Parathyroid adenoma (tissue), 2 donors: ENCODE data around the gene MYEOV.

Source experiments
- H2AFZ ChIP-seq: fragments of 300-600 bp; sonication (generic); one replicate; pipeline ENCODE4 v1.7.0; 2017; ENCODE audit warnings: antibody characterized with exemption, mild to moderate bottlenecking
- H3K27ac ChIP-seq: fragments of 300-600 bp; sonication (generic); one replicate; pipeline ENCODE4 v1.7.0; 2017
- H3K27me3 ChIP-seq: fragments of 300-600 bp; sonication (generic); one replicate; pipeline ENCODE4 v1.7.0; 2017; ENCODE audit warnings: low read length; ENCODE audit not compliant: control insufficient read depth, insufficient read depth
- H3K36me3 ChIP-seq: fragments of 300-600 bp; sonication (generic); one replicate; pipeline ENCODE4 v1.7.0; 2017; ENCODE audit warnings: low read length; ENCODE audit not compliant: control insufficient read depth, insufficient read depth
- H3K4me1 ChIP-seq: fragments of 300-600 bp; sonication (generic); one replicate; pipeline ENCODE4 v1.7.0; 2017; ENCODE audit warnings: control low read depth
- H3K4me2 ChIP-seq: fragments of 300-600 bp; sonication (generic); one replicate; pipeline ENCODE4 v1.7.0; 2017; ENCODE audit warnings: low read length
- H3K4me3 ChIP-seq: fragments of 300-600 bp; sonication (generic); one replicate; pipeline ENCODE4 v1.7.0; 2017; ENCODE audit warnings: low read depth, low read length
- H3K79me2 ChIP-seq: fragments of 300-600 bp; sonication (generic); one replicate; pipeline ENCODE4 v1.7.0; 2017; ENCODE audit warnings: control low read depth
- H3K9ac ChIP-seq: fragments of 300-600 bp; sonication (generic); one replicate; pipeline ENCODE4 v1.7.0; 2017; ENCODE audit warnings: mild to moderate bottlenecking
- H3K9me3 ChIP-seq: fragments of 300-600 bp; sonication (generic); one replicate; pipeline ENCODE4 v1.7.0; 2017; ENCODE audit warnings: low read length; ENCODE audit not compliant: control insufficient read depth
- TF ChIP-seq, protein P1 (sequence below): fragments of 300-600 bp; sonication (generic); IDR thresholded peaks from one replicate; pipeline ENCODE4 v1.7.0; 2017; ENCODE audit warnings: antibody characterized with exemption, mild to moderate bottlenecking
- donor health status: primary hyperparathyroidism.

Gene MYEOV

DNA sequence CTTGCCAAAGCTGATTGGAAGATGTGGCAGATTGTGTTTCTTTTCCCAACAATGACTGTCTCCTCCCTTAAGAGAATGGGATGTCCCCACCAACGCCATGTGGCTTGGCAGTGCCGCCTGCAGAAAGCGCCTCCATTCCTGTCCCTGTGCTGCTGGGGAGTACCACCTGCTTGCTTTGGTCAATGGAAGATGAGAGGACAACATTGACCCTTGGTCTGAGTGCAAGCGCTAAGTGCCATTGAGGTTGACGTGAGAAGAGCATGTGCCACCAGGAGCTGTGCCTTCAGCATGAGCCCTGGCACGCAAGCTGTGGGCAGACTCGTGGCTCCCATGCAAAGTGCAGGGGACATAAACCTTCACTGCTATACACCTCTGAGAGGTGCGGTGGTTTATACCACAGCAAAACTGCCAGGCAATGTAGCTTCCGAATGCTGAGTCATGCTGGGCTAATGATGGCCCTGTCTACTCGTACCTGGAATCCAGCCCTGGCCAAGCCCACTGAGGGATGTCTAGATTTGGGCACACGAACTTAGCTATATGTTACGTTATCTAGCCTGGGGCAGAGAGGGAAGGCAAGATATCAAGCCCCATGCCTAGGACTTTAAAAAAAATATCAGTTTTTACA lies 41.9 kb downstream of the MYEOV start:
- Histone ChIP-seq H3K27me3 (no peaks in the 10 kb centered on the region), H3K9me3 (no peaks in the 10 kb centered on the region), H3K4me3 (no peak overlapping the region), H2AFZ (no peak overlapping the region), H3K4me2 (no peak overlapping the region), H3K4me1 (no peaks in the 10 kb centered on the region), H3K79me2 (no peaks in the 10 kb centered on the region), H3K36me3 (no peaks in the 10 kb centered on the region), H3K9ac (no peak overlapping the region), H3K27ac (no peak overlapping the region)
- TF ChIP-seq, protein P1, sequence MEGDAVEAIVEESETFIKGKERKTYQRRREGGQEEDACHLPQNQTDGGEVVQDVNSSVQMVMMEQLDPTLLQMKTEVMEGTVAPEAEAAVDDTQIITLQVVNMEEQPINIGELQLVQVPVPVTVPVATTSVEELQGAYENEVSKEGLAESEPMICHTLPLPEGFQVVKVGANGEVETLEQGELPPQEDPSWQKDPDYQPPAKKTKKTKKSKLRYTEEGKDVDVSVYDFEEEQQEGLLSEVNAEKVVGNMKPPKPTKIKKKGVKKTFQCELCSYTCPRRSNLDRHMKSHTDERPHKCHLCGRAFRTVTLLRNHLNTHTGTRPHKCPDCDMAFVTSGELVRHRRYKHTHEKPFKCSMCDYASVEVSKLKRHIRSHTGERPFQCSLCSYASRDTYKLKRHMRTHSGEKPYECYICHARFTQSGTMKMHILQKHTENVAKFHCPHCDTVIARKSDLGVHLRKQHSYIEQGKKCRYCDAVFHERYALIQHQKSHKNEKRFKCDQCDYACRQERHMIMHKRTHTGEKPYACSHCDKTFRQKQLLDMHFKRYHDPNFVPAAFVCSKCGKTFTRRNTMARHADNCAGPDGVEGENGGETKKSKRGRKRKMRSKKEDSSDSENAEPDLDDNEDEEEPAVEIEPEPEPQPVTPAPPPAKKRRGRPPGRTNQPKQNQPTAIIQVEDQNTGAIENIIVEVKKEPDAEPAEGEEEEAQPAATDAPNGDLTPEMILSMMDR = no peak

DNA sequence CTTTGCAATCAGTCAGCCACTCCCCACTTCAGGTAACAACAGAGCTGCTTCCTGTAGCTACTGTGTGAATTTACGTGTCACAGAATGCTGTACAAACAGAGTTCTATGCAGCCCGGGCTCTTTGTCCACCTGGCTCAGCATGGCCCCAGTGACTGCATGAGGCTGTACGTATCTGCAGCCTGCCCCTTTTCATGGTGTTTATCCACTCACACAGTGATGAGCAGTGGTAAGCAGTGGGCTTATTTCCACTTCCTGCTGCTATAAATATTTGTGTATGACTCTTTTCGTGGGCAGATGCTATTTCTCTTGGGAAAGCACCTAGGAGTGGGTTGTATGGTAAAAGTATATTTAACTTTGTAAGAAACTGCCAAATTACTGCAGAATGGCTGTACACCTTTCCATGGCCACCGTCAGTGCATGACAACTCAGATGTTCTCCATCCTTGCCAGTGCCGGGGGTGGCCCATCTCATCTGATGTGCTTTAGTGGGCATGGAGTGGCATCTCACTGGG lies 43.3 kb downstream of the MYEOV start:
- no peaks in the 10 kb centered on the region for H3K9me3 ChIP-seq
- H3K4me1 ChIP-seq = no peaks in the 10 kb centered on the region
- no peak overlapping the region for H3K9ac ChIP-seq
- H2AFZ ChIP-seq = no peak overlapping the region
- no peak overlapping the region for H3K27ac ChIP-seq
- H3K27me3 ChIP-seq = no peaks in the 10 kb centered on the region
- TF ChIP-seq, protein P1 = no peak
- no peaks in the 10 kb centered on the region for H3K79me2 ChIP-seq
- H3K4me2 ChIP-seq = no peak overlapping the region
- no peaks in the 10 kb centered on the region for H3K36me3 ChIP-seq
- no peak overlapping the region for H3K4me3 ChIP-seq

DNA sequence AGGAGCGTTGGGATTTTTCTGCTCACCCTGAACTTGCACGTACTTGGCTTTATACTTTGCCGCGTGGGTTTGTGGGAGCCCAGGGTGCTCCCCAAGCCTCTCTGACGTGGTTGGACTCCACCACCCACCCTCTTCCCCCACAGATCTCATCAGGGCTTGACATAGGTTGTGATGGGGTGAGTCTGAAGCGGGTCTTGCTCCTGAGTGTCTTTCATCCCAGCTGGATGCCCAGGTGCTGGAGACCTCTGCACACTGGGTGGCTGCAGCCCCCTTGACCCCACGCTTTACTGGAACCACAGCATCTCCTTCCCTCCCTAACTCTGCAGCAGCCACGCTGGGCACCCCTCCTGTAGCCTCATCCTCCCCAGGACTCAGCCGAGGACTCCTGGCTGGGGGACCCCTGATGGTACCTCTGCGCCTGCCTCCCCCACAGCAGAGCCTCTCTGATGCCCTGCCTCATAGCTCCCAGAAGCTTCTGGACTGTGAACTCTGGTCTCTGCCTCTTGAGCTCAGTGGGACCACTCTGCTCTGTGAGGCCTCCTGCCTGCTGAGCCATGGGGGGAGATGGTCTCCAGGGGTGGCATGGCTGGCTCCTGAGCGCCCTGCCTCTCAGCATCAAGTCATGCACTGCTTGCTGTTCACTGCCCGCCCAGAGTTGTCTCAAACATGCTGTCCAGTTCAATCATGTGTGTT lies 45.2 kb downstream of the MYEOV start:
- Histone ChIP-seq H3K9ac (no peak overlapping the region), H3K36me3 (no peaks in the 10 kb centered on the region), H3K27ac (no peak overlapping the region), H3K79me2 (no peaks in the 10 kb centered on the region), H3K4me2 (no peak overlapping the region), H2AFZ (no peak overlapping the region), H3K4me3 (no peak overlapping the region), H3K9me3 (no peaks in the 10 kb centered on the region), H3K4me1 (no peaks in the 10 kb centered on the region), H3K27me3 (no peaks in the 10 kb centered on the region)
- TF ChIP-seq, protein P1 = no peak

DNA sequence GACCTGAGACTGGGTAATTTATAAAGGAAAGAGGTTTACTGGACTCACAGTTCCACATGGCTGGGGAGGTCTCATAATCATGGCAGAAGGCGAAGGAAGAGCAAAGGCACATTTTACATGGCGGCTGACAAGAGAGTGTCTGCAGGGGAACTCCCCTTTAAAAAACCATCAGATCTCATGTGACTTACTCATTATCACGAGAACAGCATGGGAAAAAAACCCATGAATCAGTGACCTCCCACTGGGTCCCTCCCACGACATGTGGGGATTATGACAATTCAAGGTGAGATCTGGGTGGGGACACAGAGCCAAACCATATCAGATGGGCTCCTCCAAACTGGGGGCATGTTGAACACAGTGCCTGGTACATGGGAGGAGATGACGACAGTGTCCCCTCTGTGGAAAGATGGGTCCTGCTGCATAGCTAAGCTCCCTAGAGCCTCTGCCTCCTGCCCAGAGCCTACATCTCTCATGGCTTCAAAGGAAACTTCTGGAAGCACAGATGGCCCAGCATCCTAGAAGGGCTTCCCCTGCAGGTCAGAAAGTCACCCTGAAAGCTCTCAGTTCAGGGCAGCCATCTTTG lies 46.1 kb downstream of the MYEOV start:
- TF ChIP-seq, protein P1 = no peak
- H3K4me3 ChIP-seq = no peak overlapping the region
- no peak overlapping the region for H2AFZ ChIP-seq

More for the DNA sequence above, 46.1 kb downstream of the MYEOV start:
- Histone ChIP-seq H3K79me2 (no peaks in the 10 kb centered on the region), H3K36me3 (no peaks in the 10 kb centered on the region), H3K27ac (no peak overlapping the region), H3K9ac (no peak overlapping the region), H3K4me1 (no peaks in the 10 kb centered on the region), H3K4me2 (no peak overlapping the region), H3K9me3 (no peaks in the 10 kb centered on the region), H3K27me3 (no peaks in the 10 kb centered on the region)
